ENCODE data around the gene GALNT2. TPM values are rescaled to one million over a fixed set of nuclear protein-coding genes. Genes with fewer than 3 reads are reported as not detected.

GALNT2 gene
- total RNA-seq, 1 donor from 2014 or later: 29.3 TPM

DNA sequence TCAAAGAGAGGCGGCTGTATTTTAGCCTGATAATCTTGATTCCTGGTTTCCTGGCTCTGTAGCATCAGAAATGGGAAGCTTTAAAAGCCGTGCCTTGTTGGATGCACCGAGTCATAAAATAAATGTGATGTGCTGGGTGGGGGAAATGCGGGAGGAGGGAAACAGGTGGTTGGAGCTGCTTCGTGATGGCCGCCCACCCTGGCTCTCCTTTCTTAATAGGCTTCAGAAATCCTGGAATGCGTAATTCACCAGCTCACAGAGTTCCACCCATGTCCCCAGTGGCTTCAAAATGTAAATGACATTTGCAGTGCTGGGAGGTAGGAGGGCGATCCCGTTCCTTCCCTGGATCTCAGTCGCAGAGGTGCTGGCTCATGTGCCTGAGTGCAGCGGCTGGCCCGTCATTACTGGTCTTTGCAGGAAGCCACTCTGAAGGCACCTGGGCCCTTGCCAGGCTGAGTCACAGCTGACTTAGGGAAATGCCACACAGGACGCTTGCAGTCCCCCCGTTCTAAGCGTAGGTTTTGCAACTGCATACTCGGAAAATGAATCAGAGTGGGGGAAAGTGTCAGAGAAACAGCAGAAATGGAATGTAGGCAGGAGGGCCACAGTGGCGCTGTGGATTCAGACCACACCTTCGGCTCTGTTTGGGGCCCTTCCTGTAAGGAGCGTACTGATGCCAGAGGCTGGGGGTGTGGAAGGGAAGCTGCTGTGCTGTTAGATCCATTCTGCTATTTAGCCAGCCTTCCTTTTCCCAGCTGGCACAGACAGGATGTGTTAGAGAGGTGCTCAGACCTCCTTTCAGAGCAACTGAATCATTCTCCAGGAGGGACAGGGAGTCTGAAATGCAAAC is 37.6 kb downstream of the GALNT2 start:
- DNase-seq (ENCODE audit: low spot score): peak; percentile 96
- intact Hi-C loops (cut with DNase I): loop anchor here (5.0 kb wide), 2 partner anchors 37 to 113 kb away; partner anchors contain the start of gene GALNT2

DNA sequence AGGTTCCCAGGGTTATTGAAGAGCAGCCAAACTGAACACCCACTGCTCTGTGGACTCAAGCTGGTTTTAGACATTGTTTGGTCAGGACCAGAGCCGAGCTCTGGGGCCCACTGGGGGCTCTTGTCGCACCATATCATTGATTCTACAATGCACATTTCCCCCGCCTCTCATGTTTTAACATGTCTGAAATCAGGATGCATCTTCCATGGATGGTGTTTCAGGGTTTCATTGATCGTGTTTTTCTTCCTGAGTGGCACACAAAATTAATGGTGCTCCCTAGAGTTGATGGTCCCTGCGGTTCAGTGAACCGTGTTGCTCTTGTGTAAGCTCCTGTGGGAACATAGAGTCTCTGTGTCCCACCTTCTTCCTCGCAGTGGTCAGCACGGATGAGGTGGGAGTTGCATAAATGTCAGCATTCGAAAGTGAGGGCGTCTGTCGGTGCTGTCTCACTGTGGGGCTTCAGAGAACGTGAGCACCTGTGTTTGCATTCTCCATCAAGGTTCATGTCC is 38.3 kb downstream of the GALNT2 start:
- intact Hi-C loops (cut with DNase I): loop anchor here (5.0 kb wide), 1 partner anchor 112 kb away; no protein-coding TSS in a partner anchor
- no peak for DNase-seq (ENCODE audit: low spot score)

DNA sequence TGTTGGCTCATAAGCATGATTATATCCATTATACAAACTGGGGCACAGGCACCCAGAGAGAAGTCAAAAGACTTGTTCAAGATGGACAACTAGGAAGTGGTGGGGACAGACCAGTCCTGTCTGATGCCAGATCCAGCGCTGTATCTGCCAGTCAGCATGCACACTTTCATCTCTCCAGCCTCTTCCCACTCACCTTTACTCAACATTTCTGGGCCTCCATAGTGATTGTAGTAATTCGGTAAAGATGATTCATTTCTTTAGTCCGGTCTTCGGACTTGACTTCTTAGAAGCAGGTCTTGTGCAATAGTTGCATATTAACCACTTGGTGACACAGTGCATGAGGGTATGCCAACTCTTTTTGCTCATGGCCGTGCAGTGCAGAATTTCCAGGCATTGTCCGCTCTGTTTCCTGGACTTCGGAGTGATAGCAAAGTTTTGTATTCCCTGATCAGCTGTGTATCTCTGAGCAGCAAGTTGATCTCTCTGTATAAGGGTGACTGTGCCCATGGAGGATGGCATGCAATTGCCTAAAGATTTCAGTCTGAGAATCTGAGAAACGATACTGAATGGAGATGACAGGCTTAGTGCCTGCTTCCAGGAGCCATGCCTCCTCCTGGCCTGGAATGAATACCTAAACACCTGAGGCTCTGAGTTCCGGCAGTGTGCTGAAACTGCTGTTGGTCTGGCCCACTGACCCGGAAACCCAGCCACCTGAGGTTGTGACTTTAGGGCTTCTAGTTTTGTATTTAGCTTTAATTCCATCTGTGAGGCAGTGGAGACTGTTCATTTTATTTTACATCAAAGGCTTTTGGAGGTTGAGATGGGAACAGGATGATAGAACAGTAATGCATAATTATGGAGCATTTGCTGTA is 39.0 kb downstream of the GALNT2 start:
- DNase-seq (ENCODE audit: low spot score): no peak
- intact Hi-C loops (cut with DNase I): loop anchor here (5.0 kb wide), 1 partner anchor 111 kb away; no protein-coding TSS in a partner anchor

DNA sequence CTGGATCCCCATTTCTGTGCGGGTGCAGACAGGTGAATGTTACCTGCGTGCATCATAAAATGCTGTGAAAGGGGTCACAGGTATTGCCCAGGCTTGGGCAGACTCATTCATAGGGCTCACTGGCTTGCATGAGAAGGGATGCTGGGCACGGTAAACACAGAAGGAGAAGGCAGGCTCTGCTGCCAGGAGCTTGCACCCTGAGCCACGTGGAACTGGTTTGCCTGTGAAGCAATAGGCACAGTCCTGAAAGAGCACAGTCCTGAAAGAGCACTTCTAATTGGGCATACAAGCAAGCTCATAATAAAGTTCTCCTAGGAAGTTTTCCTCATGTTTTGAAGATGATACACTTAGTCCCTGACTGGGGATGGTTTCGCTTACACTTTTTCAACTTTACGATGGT is 40.9 kb downstream of the GALNT2 start:
- DNase-seq (ENCODE audit: low spot score): no peak
- intact Hi-C loops (cut with DNase I): loop anchor here (5.0 kb wide), 1 partner anchor 109 kb away; no protein-coding TSS in a partner anchor

DNA sequence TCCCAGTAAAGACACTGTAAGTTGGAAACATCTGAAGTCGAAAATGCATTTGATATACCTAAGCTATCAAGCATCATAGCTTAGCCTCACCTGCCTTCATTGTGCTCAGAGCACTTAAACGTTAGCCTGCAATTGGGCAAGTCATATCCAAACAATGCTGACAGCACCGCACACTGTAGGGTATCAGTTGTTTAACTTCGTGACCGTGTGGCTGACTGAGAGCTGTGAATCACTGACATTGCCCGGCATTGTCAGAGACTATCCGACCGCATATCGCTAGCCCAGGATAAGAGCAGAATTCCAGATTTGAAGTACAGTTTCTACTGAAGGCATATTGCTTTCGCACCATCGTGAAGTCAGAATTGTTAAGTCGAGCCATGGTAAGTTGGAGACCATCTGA is 41.5 kb downstream of the GALNT2 start:
- intact Hi-C loops (cut with DNase I): loop anchor here (5.0 kb wide), 1 partner anchor 109 kb away; no protein-coding TSS in a partner anchor
- DNase-seq (ENCODE audit: low spot score): no peak

DNA sequence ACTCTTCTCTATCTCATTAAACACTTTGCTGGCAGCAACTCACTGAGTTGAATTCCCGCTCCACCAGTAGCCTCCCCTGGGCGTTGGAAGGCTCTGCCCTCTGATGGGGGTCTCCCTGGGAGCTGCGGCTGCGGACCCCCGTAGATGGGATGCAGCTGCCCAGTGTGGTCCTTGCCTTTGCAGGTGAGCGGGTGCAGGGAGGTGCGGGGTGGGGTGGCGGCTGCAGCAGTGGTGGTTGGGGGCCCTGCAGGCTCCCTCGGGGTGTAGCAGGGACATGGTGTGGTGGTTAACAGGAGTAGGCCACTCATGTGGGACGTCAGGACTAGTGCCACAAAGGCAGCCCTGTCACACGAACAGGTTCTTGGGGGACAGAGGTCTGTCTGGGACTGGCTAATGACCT is 42.0 kb downstream of the GALNT2 start:
- intact Hi-C loops (cut with DNase I): loop anchor here (5.0 kb wide), 1 partner anchor 108 kb away; no protein-coding TSS in a partner anchor
- DNase-seq (ENCODE audit: low spot score): no peak

DNA sequence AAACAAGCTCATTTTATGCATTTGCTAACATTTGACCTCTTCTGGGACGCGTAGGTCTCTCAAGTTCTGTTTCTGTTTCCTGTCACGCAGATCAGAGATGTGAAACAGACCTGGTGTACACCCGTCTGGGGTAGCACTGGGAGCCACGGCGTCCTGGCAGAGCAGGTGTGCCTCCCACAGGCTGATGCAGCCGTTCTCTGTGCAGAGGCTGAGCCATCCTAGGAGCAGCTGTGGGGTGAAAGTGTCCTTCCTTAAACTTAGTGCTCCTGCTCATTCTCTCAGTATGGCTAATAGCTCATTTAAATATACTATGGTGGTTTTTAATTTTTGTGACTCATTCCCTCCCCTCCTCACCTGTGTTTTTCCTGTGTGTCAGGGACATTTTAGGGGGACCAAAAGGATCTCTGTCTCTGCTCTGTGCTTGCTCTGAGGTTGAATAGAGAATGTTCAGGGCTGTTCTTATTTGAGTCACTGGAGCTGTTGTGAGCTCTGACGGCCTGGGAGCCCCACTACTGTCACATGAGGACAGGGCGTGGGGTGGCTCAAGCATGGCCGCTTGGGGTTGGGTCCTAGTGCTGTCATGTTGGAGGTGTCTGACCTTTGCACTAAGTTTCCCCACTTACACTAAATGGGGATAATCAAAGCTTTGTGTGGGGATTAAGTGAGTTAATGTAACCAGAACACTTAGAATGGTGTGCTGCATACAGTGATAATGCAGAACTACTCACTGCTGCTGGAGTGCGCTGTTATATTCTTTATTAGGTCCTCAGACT is 43.0 kb downstream of the GALNT2 start:
- intact Hi-C loops (cut with DNase I): loop anchor here (5.0 kb wide), 1 partner anchor 107 kb away; no protein-coding TSS in a partner anchor
- no peak for DNase-seq (ENCODE audit: low spot score)

DNA sequence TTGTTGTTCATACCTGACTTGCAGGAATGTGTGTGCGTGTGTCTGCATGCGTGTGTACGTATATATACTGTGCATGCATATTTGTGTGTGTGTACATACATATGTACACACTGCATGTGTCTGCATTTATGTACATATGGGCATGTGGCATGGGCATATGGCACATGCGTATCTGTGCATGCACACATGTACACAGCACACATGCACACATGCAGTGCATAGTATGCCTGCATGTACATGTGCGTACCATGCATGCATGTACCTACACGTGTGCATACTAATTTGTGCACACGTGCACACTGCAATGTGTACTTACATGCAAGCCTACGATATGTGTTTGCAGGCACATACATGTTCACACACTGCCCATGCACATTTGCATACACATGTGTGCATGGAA is 43.9 kb downstream of the GALNT2 start:
- no peak for DNase-seq (ENCODE audit: low spot score)
- intact Hi-C loops (cut with DNase I): no loop called here

DNA sequence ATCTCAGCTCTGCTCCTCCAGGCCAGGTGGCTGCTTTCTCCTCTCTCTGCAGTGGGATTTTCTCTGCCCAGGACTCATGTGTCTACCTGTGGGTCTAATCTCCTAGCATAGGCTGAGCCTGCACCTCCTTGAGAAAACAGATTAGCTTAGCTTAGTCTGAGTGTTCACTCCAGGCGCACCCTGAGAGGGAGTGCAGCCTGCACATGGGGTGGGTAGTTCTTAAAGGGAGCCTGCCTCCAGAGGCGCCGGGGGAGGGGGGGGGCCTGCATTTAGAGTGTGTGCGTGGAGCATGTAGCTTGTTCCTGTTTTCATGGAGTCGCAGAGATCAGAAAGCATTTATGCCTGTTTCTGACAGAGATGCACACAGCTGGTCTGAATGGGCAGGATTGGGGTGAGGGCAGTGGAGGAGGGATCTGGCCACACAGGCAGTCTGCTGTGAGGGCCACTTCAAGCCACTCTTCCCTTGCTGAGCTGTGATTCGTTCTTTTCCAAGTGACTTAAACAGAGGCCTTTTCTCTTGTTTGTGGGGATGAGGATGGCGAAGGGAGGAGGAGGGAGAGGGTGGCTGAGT is 45.2 kb downstream of the GALNT2 start:
- intact Hi-C loops (cut with DNase I): no loop called here
- no peak for DNase-seq (ENCODE audit: low spot score)

DNA sequence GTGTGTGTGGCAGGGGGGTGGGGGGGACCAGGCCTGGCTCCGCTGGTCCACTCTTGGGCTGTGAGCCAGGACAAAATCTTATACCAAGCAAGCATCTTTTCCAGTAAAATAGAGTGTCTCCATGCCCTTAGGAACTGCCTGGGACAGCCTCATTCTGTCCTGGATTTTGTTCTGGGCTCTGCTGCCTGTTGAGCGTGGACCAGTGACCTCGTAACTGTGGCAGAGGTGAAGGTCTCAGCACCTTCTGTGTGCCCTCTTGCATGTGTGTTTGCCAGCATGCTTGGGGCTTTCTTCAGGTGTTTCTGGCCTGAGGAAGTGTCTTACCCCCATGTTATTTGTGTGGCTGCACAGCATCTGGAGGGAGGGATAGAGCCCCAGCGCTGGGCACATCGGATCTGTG is 45.7 kb downstream of the GALNT2 start:
- DNase-seq (ENCODE audit: low spot score): no peak
- intact Hi-C loops (cut with DNase I): no loop called here

DNA sequence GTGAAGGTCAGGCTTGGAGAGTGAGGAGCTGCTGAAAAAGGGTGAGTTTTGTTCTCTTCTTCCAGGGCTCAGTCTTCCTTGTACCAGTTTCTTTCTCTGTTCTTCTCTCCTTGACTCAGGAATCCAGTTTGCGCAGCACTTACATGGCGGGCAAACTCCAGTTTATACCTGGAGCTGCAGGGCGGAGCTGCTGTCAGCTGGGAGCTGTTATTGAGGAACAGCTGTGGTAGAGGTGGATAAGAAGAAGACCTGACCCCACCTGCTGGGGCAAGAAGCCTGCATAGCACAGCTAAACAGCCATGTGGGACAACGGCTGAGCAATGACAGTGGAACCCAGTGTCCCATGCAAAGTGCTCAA is 46.2 kb downstream of the GALNT2 start:
- intact Hi-C loops (cut with DNase I): no loop called here
- DNase-seq (ENCODE audit: low spot score): no peak

DNA sequence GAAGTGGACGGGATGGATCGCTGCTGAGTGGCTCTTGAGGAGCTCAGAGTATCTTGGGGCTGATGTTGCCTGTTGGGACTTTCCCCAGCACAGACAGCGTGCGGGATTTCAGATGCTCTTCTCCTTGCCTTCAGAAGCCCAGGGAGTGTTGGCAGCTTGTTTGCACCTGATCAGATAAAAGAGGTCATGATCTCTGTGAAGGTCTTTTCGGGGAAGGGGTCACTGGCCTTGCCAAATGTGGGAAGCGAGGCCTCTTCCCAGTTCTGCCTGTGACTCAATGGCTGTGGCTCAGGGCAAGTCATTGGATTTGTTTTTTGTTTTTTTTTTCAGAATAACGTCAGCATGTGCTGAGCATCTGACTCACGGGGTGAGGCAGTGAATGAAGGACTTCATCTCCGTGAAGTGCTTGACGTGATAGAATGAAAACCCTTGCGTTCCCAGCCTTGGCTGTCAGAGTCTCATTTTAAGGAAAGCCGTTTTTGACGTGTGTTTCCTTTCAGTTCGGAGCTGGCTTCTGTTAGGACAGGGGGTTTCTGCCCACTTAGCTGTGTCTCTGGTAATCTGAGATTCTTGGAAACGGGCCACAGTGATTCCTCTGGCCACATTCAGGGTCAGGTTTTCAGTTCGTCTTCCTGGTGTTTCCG is 46.7 kb downstream of the GALNT2 start:
- intact Hi-C loops (cut with DNase I): no loop called here
- no peak for DNase-seq (ENCODE audit: low spot score)

DNA sequence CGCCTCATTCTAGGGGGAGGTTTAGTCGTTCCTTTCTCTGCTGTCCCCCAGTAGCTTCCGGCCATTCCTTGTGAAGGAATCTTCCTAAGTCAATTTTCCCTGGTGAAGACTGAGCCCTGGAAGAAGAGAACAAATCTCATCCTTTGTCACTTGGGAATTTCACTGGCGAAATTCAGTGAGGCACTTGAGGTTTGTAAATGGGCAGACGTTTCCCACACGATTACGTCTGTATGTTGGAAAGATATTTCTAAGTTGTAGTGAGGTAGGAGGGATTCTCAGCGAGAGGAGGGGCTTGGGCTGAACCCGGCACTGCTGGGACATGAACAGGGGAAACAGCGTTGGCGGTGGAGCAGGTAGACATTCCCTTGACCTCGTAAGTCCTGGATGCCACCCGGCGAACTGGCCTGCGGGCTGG is 47.2 kb downstream of the GALNT2 start:
- no peak for DNase-seq (ENCODE audit: low spot score)
- intact Hi-C loops (cut with DNase I): no loop called here

DNA sequence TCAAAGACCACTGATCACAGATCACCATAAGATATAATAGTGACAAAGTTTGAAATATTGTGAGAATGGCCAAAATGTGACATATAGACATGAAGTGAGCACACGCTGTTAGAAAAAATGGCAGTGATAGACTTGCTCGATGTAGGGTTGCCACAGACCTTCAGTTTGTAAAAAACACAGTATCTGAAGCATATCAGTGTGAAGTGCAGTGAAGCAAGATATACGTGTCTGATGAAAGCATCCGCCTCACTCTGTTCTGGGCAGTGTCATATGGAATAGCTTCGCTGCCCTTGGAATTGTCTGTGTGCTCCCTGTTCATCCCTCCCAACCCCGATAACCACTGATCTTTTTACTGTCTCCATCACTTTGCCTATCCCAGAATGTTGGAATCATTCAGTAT is 50.7 kb downstream of the GALNT2 start:
- DNase-seq (ENCODE audit: low spot score): no peak
- intact Hi-C loops (cut with DNase I): no loop called here

DNA sequence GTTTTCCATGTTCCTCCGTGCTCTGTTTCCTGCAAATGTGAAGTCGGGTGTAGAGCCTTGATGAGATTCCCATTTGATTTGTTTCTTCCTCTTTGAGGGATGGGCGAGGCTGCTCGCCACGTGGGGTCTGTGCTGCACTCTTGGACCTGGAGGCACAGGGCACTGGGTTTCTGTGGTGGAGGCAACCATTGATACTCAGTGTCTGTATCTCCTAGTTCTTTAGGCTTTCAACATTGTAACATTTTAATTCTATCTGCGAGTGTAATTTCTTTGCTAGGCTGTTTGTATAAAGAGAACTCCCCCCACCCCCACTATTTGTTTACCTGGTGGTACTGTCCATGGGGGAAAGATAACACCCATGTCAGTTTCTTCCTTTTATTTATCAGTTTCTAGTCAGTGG is 52.3 kb downstream of the GALNT2 start:
- DNase-seq (ENCODE audit: low spot score): no peak
- intact Hi-C loops (cut with DNase I): no loop called here

DNA sequence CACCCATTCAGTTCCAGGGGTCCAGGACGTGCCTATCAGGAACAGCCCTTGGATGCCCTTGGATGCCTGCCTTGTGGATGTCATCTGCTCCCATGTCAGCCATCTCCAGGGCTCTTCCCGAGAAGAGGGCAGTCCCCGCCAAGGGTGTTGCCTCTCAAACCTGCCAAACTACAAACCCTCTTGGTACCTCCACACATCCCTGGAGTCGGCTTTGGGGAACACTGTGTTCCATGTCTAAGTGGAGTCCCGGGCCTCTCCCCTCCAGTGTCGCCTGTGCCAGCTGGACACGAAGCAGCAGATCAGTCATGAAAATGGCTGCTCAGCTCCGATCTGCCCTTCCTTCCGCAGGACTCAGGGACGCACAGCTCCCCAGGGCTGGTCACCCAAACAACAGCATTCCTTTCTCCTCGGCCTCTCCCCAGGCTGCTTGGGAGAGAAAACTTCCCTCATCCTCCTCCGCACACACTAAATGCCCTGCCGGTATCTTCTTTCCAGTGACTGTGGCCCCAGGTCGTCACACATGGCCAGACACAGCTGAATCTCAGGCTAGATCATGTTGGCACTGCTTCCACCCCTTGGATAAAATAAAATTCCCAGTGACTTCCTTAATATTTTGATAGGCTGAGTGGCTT is 53.4 kb downstream of the GALNT2 start:
- intact Hi-C loops (cut with DNase I): no loop called here
- no peak for DNase-seq (ENCODE audit: low spot score)

DNA sequence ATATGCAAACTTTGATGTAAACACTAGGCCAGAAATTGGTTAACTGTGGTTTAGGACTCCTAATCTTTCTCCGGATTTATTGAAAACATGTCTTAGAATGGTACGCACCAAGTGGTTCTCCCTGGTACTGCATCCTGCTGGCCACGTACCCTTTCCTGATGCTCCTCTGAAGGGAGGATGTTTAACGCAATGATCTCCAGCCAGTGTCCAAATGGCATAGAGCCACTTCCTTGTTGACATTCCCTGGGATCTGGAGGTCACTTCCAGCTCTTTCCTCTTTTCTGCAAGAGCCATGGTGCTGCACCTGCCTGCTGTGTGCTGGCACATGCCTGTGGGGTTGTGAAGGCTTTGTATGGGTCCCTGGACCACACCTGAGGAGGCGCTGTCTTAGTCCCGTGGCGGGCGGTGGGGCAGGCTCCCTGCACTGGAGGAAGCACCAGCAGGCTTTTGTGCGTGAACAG is 53.9 kb downstream of the GALNT2 start:
- intact Hi-C loops (cut with DNase I): no loop called here
- DNase-seq (ENCODE audit: low spot score): no peak

DNA sequence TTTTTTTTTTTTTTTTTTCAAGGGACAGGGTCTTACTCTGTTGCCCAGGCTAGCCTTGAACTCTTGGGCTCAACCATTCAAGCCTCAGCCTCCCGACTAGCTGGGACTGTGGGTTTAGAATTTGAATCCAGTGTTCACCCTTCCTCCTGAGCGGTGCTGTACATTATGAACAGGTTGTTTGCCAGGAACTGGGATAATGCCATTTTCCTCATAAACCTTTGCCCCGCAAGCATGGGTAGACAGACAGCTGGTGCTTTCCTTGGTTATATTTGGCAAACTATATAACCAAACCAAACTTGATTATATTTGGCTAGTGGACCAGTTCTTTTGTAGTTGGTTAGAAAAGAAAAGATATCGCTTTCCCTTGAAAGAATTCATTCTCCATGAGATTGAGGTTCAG is 54.9 kb downstream of the GALNT2 start:
- no peak for DNase-seq (ENCODE audit: low spot score)
- intact Hi-C loops (cut with DNase I): no loop called here
